HCT116 (cell line): ENCODE measurements around the gene USPL1. TPM values are rescaled to one million over a fixed set of nuclear protein-coding genes. Genes with fewer than 3 reads are reported as not detected.

ENCODE experiments used
- ATAC-seq: fragments of 200-7000 bp; cut with Tn5 transposase; 2 replicates; pipeline ENCODE4 v1.9.1; 2020; ENCODE audit warnings: mild to moderate bottlenecking, moderate library complexity
- BruUV-seq: library from RNA; stranded (reverse); fragments of 400-500 nt; replicated peaks from 2 replicates; lab custom pipeline; 2021; lab: Mats Ljungman, UMichigan
- CTCF ChIA-PET: fragments of 300-600 bp; sonication (Branson Sonifier 250); formaldehyde crosslinking; loops from one replicate; lab custom pipeline; 2021; ENCODE audit warnings: antibody characterized with exemption; lab: Charles Lee
- POLR2A ChIA-PET: fragments of 300-600, 350-600 bp; sonication (Branson Sonifier 250); formaldehyde crosslinking; loops from one replicate; lab custom pipeline; 2021; ENCODE audit warnings: antibody characterized with exemption; lab: Charles Lee
- RAD21 ChIA-PET, 2 experiments: fragments of 300-600 bp; sonication (Branson Sonifier 250); formaldehyde crosslinking; loops; one replicate each; lab custom pipeline; 2023; ENCODE audit warnings: low total read pairs in 2 of 2; ENCODE audit not compliant: uncharacterized antibody in 2 of 2, unreplicated experiment in 2 of 2, low non-redundant PET in 1 of 2; lab: Charles Lee
- DNase-seq: peaks from one replicate; pipeline ENCODE4 v3.0.0-alpha.2; 2010; ENCODE audit warnings: low read depth, low spot score
- H2AFZ ChIP-seq: fragments of 200-600 bp; shearing (Covaris generic), sonication (generic); 2 replicates; pipeline ENCODE4 v1.6.1; 2017; ENCODE audit warnings: low read depth, mixed run types, mixed read lengths, antibody characterized with exemption, low read length; ENCODE audit not compliant: poor library complexity, severe bottlenecking
- H3K27ac ChIP-seq: 2 replicates; pipeline ENCODE4 v1.5.1; 2012; ENCODE audit warnings: low read depth, low read length
- H3K27me3 ChIP-seq: fragments of 200-600 bp; sonication (generic); 2 replicates; pipeline ENCODE4 v1.6.1; 2016; ENCODE audit warnings: mixed run types, low read length, mixed read lengths; ENCODE audit not compliant: insufficient read depth
- H3K36me3 ChIP-seq, 2 experiments: fragments of 200-500 bp in 1 of 2; fragments of 200-600 bp in 1 of 2; sonication (Bioruptor generic) in 1 of 2; sonication (generic) in 1 of 2; 2 replicates each; pipeline versions ENCODE4 v1.5.1 to v1.6.1; 2014 to 2016; ENCODE audit warnings: low read length in 2 of 2, inconsistent platforms in 1 of 2, mixed read lengths in 1 of 2, mixed run types in 1 of 2; ENCODE audit not compliant: insufficient read depth in 2 of 2, control insufficient read depth in 1 of 2
- H3K4me1 ChIP-seq, 2 experiments: fragments of 200-600 bp in 1 of 2; sonication (generic) in 1 of 2; 2 replicates each; pipeline versions ENCODE4 v1.5.1 to v1.6.1; 2012 to 2017; ENCODE audit warnings: low read length in 2 of 2, inconsistent platforms in 1 of 2, mild to moderate bottlenecking in 1 of 2, mixed read lengths in 1 of 2, mixed run types in 1 of 2, moderate library complexity in 1 of 2; ENCODE audit not compliant: insufficient read depth in 2 of 2, control insufficient read depth in 1 of 2
- H3K4me2 ChIP-seq: fragments of 200-600 bp; sonication (generic); 2 replicates; pipeline ENCODE4 v1.6.1; 2017; ENCODE audit warnings: mixed run types, low read length, mixed read lengths
- H3K4me3 ChIP-seq, 2 experiments: fragments of 200-600 bp in 1 of 2; sonication (generic) in 1 of 2; replicated peaks in 1 of 2; 2 replicates each; pipeline ENCODE4 v1.5.1; 2011 to 2016; ENCODE audit warnings: low read length in 2 of 2, control low read depth in 1 of 2, low read depth in 1 of 2, mild to moderate bottlenecking in 1 of 2, mixed read lengths in 1 of 2, mixed run types in 1 of 2
- H3K79me2 ChIP-seq: fragments of 200-600 bp; sonication (generic); 2 replicates; pipeline ENCODE4 v1.6.1; 2017; ENCODE audit warnings: mild to moderate bottlenecking, mixed run types, low read length, moderate library complexity, mixed read lengths; ENCODE audit not compliant: insufficient read depth
- H3K9ac ChIP-seq: fragments of 200-600 bp; sonication (generic); 2 replicates; pipeline ENCODE4 v1.6.1; 2016; ENCODE audit warnings: low read length, mixed read lengths
- H3K9me2 ChIP-seq: fragments of 200-600 bp; sonication (generic), shearing (Covaris generic); 2 replicates; pipeline ENCODE4 v1.6.1; 2017; ENCODE audit warnings: mixed run types, mild to moderate bottlenecking, moderate library complexity; ENCODE audit not compliant: insufficient read depth
- H3K9me3 ChIP-seq, 2 experiments: fragments of 200-500 bp in 1 of 2; fragments of 200-600 bp in 1 of 2; sonication (Bioruptor generic) in 1 of 2; sonication (generic) in 1 of 2; 2 replicates each; pipeline ENCODE4 v1.6.1; 2014 to 2017; ENCODE audit warnings: low read length in 2 of 2, mixed read lengths in 2 of 2, inconsistent platforms in 1 of 2, low read depth in 1 of 2, mild to moderate bottlenecking in 1 of 2, mixed run types in 1 of 2, moderate library complexity in 1 of 2; ENCODE audit not compliant: control insufficient read depth in 1 of 2, insufficient read depth in 1 of 2
- H4K20me1 ChIP-seq: fragments of 200-600 bp; sonication (generic), shearing (Covaris generic); 2 replicates; pipeline ENCODE4 v1.6.1; 2017; ENCODE audit warnings: mixed run types, mild to moderate bottlenecking, moderate library complexity; ENCODE audit not compliant: insufficient read depth
- CBX3 ChIP-seq: IDR thresholded peaks from 2 replicates; pipeline ENCODE4 v1.6.1; 2012; ENCODE audit warnings: low read depth
- CEBPB ChIP-seq: IDR thresholded peaks from 2 replicates; pipeline ENCODE4 v1.6.1; 2012; ENCODE audit warnings: low read depth
- EZH2 ChIP-seq: fragments of 200-600 bp; sonication (generic); IDR thresholded peaks from 2 replicates; pipeline ENCODE4 v1.6.1; 2017; ENCODE audit warnings: antibody characterized with exemption, mixed run types
- FOSL1 ChIP-seq: IDR thresholded peaks from 2 replicates; pipeline ENCODE4 v1.6.1; 2012; ENCODE audit warnings: low read depth
- RAD21 ChIP-seq: IDR thresholded peaks from 2 replicates; pipeline ENCODE4 v1.6.1; 2012; ENCODE audit warnings: low read depth, mild to moderate bottlenecking
- SIN3A ChIP-seq: IDR thresholded peaks from 2 replicates; pipeline ENCODE4 v1.6.1; 2012; ENCODE audit warnings: low read depth
- SP1 ChIP-seq: IDR thresholded peaks from 2 replicates; pipeline ENCODE4 v1.6.1; 2012; ENCODE audit warnings: low read depth
- SRF ChIP-seq: IDR thresholded peaks from 2 replicates; pipeline ENCODE4 v1.6.1; 2012; ENCODE audit warnings: low read depth
- TCF7L2 ChIP-seq: IDR thresholded peaks from 2 replicates; pipeline ENCODE4 v1.7.0; 2011; ENCODE audit warnings: borderline replicate concordance, inconsistent platforms; ENCODE audit not compliant: insufficient read depth, insufficient read length; ENCODE audit errors: extremely low read depth
- ZFX ChIP-seq: fragments of 450-650 bp; IDR thresholded peaks from 2 replicates; pipeline ENCODE4 v1.6.1; 2017
- intact Hi-C: fragments of 100-400 bp; cut with micrococcal nuclease; formaldehyde crosslinking; loops from 2 replicates; pipeline ENCODE4 v1.10.0; 2022
- total RNA-seq: library from RNA; stranded (reverse); gene quantifications from one replicate; pipeline ENCODE4 v1.2.1, GENCODE V29; 2021; ENCODE audit not compliant: unreplicated experiment
- TF ChIP-seq, protein P1 (sequence below), 3 experiments: fragments of 200-600 bp in 1 of 3; sonication (generic) in 1 of 3; IDR thresholded peaks in 2 of 3; conservative IDR thresholded peaks in 1 of 3; 2 replicates each; pipeline ENCODE4 v1.5.1; 2012 to 2017; ENCODE audit warnings: low read depth in 2 of 3, low read length in 2 of 3, antibody characterized with exemption in 1 of 3, borderline replicate concordance in 1 of 3, control low read depth in 1 of 3, mild to moderate bottlenecking in 1 of 3, mixed read lengths in 1 of 3, mixed run types in 1 of 3, moderate library complexity in 1 of 3; ENCODE audit not compliant: insufficient read depth in 1 of 3

Gene USPL1
- total RNA-seq, 1 experiment from 2014 or later = 19.7 TPM

GRCh38 chr13:30690282-30691188, 72.8 kb downstream of the USPL1 start:
- peak overlapping the region; percentile 72 for H3K4me2 ChIP-seq
- CTCF ChIA-PET = no interaction called here
- TF ChIP-seq ZFX = no peak
- TF ChIP-seq FOSL1 = no peak
- TF ChIP-seq RAD21 = no peak
- TF ChIP-seq SIN3A = no peak
- no peak for TF ChIP-seq CEBPB
- TF ChIP-seq CBX3 = no peak
- TF ChIP-seq, protein P1, sequence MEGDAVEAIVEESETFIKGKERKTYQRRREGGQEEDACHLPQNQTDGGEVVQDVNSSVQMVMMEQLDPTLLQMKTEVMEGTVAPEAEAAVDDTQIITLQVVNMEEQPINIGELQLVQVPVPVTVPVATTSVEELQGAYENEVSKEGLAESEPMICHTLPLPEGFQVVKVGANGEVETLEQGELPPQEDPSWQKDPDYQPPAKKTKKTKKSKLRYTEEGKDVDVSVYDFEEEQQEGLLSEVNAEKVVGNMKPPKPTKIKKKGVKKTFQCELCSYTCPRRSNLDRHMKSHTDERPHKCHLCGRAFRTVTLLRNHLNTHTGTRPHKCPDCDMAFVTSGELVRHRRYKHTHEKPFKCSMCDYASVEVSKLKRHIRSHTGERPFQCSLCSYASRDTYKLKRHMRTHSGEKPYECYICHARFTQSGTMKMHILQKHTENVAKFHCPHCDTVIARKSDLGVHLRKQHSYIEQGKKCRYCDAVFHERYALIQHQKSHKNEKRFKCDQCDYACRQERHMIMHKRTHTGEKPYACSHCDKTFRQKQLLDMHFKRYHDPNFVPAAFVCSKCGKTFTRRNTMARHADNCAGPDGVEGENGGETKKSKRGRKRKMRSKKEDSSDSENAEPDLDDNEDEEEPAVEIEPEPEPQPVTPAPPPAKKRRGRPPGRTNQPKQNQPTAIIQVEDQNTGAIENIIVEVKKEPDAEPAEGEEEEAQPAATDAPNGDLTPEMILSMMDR (IDR thresholded peaks at IDR 0.05 in 2 of 3, conservative IDR thresholded peaks at IDR 0.05 in 1 of 3; ENCODE audit: borderline replicate concordance in 1 of 3, insufficient read depth in 1 of 3, low read depth in 2 of 3, low read length in 2 of 3) = no peak
- TF ChIP-seq SRF = no peak
- TF ChIP-seq TCF7L2 = no peak
- TF ChIP-seq SP1 = no peak
- no peak for TF ChIP-seq EZH2
- peak overlapping the region; percentile 21 to 42 for H3K4me3 ChIP-seq
- no peak overlapping the region for H3K27ac ChIP-seq
- no peaks in the 10 kb centered on the region for H4K20me1 ChIP-seq
- ATAC-seq (peak; percentile 81), DNase-seq (no peak)
- peak overlapping the region; percentile 45 for H2AFZ ChIP-seq
- no peaks in the 10 kb centered on the region for H3K36me3 ChIP-seq
- intact Hi-C loops = loop anchor here (5.0 kb wide), 1 partner anchor 183 kb away; no protein-coding TSS in a partner anchor
- H3K79me2 ChIP-seq = no peaks in the 10 kb centered on the region
- H3K27me3 ChIP-seq = no peaks in the 10 kb centered on the region
- POLR2A ChIA-PET = no interaction called here
- no TSS peak for BruUV-seq
- RAD21 ChIA-PET = no interaction called here
- no peak overlapping the region for H3K9ac ChIP-seq
- H3K4me1 ChIP-seq = peaks cover 0 to 12% of the 10 kb centered on the region in 2 experiments; a peak in 1 of 4 replicates
- no peaks in the 10 kb centered on the region for H3K9me2 ChIP-seq
- no peaks in the 10 kb centered on the region for H3K9me3 ChIP-seq
